Astrocyte (in vitro differentiated cells and primary cell): Measurements from ENCODE around the gene GLS.

Experiments
- EZH2 ChIP-seq: IDR thresholded peaks from 2 replicates; pipeline ENCODE4 v1.6.1; 2012; ENCODE audit warnings: mild to moderate bottlenecking, low read length, inconsistent platforms; ENCODE audit not compliant: insufficient read depth
- TF ChIP-seq, protein P1 (sequence below): IDR thresholded peaks from 2 replicates; pipeline ENCODE4 v1.5.1; 2011; ENCODE audit warnings: low read depth, mild to moderate bottlenecking, inconsistent platforms, low read length, moderate library complexity; ENCODE audit not compliant: insufficient read depth

DNA sequence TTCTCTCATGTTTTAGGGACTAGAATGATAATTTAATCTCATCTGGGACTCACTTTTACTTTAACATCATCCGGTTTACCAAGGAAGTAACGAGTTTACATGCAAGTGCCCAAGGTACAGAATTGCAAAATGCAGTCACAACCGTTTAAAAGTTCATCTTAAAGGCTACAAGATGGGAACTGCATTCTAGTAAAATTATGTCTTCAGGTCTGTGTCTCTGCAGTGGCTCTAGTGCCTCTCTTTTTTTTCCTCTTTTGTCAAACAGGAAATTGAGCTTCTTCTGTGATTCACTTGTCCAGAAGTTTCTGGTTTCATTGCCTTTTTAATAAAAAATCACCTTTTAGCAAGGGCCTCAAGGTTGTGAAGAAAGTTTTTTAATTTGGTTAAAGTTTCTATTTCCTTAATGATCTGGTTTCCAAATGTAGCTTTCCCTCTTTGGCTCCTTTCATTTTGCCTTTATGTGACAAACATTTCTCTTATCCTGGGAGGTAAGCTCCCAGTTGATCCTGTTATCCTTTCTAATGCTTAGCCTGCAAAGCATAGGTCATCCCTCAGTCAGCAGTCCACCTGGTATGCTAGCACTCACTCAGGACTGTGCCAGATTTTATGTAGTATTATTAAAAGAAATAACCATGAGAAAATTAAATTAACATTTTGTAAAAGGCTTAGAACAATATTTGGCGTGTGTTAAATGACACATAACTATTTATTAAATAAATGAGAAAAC is 2.4 kb downstream of the GLS start:
- TF ChIP-seq, protein P1, sequence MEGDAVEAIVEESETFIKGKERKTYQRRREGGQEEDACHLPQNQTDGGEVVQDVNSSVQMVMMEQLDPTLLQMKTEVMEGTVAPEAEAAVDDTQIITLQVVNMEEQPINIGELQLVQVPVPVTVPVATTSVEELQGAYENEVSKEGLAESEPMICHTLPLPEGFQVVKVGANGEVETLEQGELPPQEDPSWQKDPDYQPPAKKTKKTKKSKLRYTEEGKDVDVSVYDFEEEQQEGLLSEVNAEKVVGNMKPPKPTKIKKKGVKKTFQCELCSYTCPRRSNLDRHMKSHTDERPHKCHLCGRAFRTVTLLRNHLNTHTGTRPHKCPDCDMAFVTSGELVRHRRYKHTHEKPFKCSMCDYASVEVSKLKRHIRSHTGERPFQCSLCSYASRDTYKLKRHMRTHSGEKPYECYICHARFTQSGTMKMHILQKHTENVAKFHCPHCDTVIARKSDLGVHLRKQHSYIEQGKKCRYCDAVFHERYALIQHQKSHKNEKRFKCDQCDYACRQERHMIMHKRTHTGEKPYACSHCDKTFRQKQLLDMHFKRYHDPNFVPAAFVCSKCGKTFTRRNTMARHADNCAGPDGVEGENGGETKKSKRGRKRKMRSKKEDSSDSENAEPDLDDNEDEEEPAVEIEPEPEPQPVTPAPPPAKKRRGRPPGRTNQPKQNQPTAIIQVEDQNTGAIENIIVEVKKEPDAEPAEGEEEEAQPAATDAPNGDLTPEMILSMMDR: no peak
- no peak for TF ChIP-seq EZH2
